DOHH2 (cell line): ENCODE data around the gene FRMD4B.

Experiments
- CTCF ChIP-seq: fragments of 200-600 bp; sonication (generic); IDR thresholded peaks from one replicate; pipeline ENCODE4 v1.5.1; 2014; ENCODE audit warnings: antibody characterized with exemption, mild to moderate bottlenecking, low read depth, low read length; ENCODE audit not compliant: poor library complexity, severe bottlenecking
- EZH2phosphoT487 ChIP-seq: fragments of 200-600 bp; sonication (generic); IDR thresholded peaks from 2 replicates; pipeline ENCODE4 v1.6.1; 2017; ENCODE audit warnings: borderline replicate concordance, mild to moderate bottlenecking, antibody characterized with exemption, low read length, moderate library complexity, mixed read lengths

- TF ChIP-seq CTCF (no peak), EZH2phosphoT487 (no peak)
These were observed 40.5 kb upstream of the FRMD4B start for GRCh38 chr3:69426291-69426966.
